OCI-LY3 (cell line): ENCODE data around the gene NR4A1.

Experiments
- EZH2phosphoT487 ChIP-seq: fragments of 200-600 bp; shearing (Covaris generic); IDR thresholded peaks from 2 replicates; pipeline ENCODE4 v1.6.1; 2018; ENCODE audit warnings: antibody characterized with exemption, mixed run types, low read depth
- TF ChIP-seq, protein P1 (sequence below): fragments of 200-600, 300-600 bp; sonication (generic); IDR thresholded peaks from 2 replicates; pipeline ENCODE4 v1.5.1; 2014; ENCODE audit warnings: antibody characterized with exemption, low read length, low read depth

DNA sequence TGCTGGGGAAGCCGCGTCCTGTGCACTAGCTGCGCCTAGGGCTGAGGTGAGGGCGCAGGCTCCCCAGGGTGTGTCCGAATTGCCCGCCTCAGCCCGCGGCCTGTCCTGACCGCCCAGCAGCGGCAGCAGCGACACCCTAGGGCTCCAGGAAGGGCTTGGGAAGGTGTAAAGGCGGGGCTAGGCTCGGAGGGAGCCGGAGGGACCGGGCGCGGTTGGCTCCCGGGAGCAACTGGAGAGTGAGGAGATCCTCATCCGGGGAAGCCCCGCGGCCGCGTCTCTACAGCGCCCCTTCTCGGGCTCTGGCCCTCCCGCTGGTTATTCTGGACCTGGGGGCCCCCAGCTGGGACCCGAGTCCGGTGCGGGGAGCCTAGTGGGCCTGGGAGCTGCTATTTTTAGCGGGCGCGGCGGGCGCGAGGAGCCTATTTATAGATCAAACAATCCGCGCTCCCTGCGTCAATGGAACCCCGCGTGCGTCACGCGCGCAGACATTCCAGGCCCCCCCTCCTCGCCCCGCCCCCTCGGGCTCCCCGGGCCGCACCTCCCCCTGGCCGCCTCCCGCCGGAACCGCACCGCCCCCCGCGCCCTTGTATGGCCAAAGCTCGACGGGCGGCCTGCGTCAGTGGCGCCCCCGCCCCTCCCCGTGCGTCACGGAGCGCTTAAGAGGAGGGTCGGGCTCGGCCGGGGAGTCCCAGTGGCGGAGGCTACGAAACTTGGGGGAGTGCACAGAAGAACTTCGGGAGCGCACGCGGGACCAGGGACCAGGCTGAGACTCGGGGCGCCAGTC, at the start of gene NR4A1:
- TF ChIP-seq, protein P1, sequence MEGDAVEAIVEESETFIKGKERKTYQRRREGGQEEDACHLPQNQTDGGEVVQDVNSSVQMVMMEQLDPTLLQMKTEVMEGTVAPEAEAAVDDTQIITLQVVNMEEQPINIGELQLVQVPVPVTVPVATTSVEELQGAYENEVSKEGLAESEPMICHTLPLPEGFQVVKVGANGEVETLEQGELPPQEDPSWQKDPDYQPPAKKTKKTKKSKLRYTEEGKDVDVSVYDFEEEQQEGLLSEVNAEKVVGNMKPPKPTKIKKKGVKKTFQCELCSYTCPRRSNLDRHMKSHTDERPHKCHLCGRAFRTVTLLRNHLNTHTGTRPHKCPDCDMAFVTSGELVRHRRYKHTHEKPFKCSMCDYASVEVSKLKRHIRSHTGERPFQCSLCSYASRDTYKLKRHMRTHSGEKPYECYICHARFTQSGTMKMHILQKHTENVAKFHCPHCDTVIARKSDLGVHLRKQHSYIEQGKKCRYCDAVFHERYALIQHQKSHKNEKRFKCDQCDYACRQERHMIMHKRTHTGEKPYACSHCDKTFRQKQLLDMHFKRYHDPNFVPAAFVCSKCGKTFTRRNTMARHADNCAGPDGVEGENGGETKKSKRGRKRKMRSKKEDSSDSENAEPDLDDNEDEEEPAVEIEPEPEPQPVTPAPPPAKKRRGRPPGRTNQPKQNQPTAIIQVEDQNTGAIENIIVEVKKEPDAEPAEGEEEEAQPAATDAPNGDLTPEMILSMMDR, result peak; percentile 21; the same call in 1 of the 2 replicates
- no peak for TF ChIP-seq EZH2phosphoT487
